SK-MEL-5 (cell line): ENCODE results near the gene TMEM141. TPM values are rescaled to one million over a fixed set of nuclear protein-coding genes. Genes with fewer than 3 reads are reported as not detected.
"Not testable (repeated sequence)": the region's sequence is repeated elsewhere in the genome, so short reads cannot be mapped to it uniquely, and the experiment has no call there.

ENCODE experiments used
- DNase-seq: peaks from one replicate; pipeline ENCODE4 v3.0.0-alpha.2; 2016; ENCODE audit warnings: low read depth, low spot score
- in situ Hi-C: cut with HindIII; loops from 2 replicates; pipeline ENCODE4 v1.10.0; 2016; ENCODE audit warnings: low sequenced_read_pairs, high pct_unique_total_duplicates, low pct_unique_long_range_greater_than_20kb
- total RNA-seq: library from RNA; depleted of rRNA; stranded (reverse); fragments of >200 nt; shearing (Covaris generic); gene quantifications from 2 replicates; pipeline ENCODE4 v1.2.3, GENCODE V29; 2014

TMEM141 gene
- total RNA-seq, 1 experiment from 2014 or later = 47.1 TPM

GRCh38 chr9:136799854-136800657 lies 8.9 kb downstream of the TMEM141 start:
- in situ Hi-C loops = loop anchor here (25.0 kb wide), 1 partner anchor 137 kb away; the partner anchor contains the start of genes C8G and FBXW5
- peak; percentile 75 for DNase-seq

GRCh38 chr9:136802321-136802720 lies 11.2 kb downstream of the TMEM141 start:
- in situ Hi-C loops = loop anchor here (25.0 kb wide), 1 partner anchor 135 kb away; the partner anchor contains the start of genes C8G and FBXW5
- DNase-seq = no peak

DNA sequence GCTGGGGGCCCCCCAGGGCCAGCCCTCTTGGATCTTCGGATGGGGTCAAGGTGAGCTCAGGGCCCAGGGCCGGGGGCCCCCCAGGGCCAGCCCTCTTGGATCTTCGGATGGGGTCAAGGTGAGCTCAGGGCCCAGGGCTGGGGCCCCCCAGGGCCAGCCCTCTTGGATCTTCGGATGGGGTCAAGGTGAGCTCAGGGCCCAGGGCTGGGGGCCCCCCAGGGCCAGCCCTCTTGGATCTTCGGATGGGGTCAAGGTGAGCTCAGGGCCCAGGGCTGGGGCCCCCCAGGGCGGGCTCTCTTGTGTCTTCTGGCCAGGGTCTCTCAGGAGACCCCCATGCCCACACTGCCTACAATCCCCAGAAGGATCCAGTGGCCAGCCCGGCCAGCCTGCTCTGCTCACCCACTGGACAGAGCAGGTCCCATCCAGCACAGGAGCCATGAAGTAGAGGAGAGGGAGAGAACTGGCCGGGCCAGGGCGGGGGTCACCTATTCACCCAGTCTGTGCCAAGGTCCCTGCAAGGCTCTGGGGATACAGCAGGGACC lies 11.9 kb downstream of the TMEM141 start:
- DNase-seq = not testable (repeated sequence)
- in situ Hi-C loops = loop anchor here (25.0 kb wide), 1 partner anchor 134 kb away; the partner anchor contains the start of genes C8G and FBXW5

DNA sequence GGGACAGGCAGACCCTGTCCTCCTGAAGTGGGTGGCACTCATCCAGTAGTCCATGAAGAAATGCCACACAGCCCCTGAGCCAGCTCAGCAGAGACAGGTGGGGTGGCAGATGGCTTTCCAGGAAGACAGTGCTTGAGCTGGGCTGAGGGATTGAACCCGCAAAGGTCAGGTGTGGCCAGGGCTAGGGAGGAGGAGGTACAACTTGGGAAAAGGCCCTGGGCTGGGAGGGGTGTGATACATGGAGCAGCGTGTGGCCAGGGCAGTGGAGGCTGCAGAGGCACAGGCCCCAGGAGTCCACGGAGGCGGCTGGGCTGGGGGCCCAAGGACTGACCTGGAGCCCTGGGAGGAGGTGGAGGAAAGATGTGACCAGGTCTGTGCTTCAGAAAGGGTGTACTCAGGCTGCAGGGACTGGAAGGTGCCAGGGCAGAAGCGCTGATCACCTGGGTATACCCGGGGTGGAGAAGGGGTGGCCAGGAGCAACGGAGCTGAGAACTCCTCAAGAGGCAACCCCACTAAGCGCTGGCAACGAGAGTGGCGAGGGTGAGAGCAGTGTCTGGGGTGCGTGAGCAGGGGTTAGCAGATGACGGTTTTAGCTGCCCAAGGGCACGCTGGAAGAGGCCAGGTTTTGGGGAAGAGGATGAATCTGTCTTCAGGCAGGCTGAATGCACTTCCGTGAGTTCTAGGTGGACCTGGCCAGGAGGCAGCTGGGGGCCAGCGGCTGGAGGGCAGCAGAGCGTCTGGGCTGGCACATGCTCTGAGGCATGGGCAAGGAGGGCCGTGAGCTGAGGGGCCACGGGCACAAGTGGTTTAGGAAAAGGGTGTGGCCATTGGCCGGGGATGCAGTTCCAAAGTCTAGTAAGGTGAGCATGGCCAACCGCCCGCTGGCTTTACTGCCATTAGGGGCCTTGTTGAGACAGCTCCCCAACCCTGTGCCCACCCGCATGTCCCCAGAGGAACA lies 12.7 kb downstream of the TMEM141 start:
- in situ Hi-C loops = loop anchor here (25.0 kb wide), 1 partner anchor 133 kb away; the partner anchor contains the start of genes C8G and FBXW5
- DNase-seq = no peak

GRCh38 chr9:136804509-136805206 lies 13.5 kb downstream of the TMEM141 start:
- in situ Hi-C loops = loop anchor here (25.0 kb wide), 1 partner anchor 133 kb away; the partner anchor contains the start of genes C8G and FBXW5
- DNase-seq = no peak

DNA sequence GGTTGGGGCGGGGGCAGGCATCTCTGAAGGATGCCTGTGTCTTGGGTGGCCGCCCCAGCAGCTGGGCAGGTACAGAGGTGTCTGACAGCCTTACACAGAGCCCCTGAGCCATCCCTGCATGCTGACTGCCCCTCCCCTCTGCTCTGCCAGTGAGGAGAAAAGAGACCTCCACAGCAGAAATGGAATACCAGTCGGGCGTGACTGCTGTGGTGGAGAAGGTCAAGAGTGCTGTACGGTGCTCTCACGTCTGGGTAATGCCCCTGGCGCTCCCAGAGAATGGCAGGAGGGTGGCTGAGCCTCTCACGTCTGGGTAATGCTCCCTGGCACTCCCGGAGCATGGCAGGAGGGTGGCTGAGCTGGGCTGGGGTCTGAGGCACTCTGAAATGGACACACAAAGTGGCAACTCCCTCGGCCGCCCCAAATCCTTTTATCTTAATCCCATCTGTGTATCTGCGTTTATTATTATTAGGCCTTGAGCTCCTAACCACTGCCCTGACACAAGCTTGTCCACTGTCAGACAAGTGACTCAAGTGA lies 14.1 kb downstream of the TMEM141 start:
- no peak for DNase-seq
- in situ Hi-C loops = loop anchor here (25.0 kb wide), 1 partner anchor 132 kb away; the partner anchor contains the start of genes C8G and FBXW5

GRCh38 chr9:136806067-136806466 lies 14.9 kb downstream of the TMEM141 start:
- no peak for DNase-seq
- in situ Hi-C loops = loop anchor here (25.0 kb wide), 1 partner anchor 131 kb away; the partner anchor contains the start of genes C8G and FBXW5

- DNase-seq = no peak
- in situ Hi-C loops = loop anchor here (25.0 kb wide), 1 partner anchor 131 kb away; the partner anchor contains the start of genes C8G and FBXW5
Measured at GRCh38 chr9:136806631-136807201, 15.6 kb downstream of the TMEM141 start.

- DNase-seq = peak; percentile 64
- in situ Hi-C loops = loop anchor here (25.0 kb wide), 1 partner anchor 130 kb away; the partner anchor contains the start of genes C8G and FBXW5
Measured at GRCh38 chr9:136807281-136808074, 16.3 kb downstream of the TMEM141 start, which contains the start of gene RABL6. Gene RABL6 (plus strand): TSS chr9:136807948. CDS start chr9:136808197, 249 bp downstream.

- in situ Hi-C loops = loop anchor here (25.0 kb wide), 1 partner anchor 129 kb away; the partner anchor contains the start of genes C8G and FBXW5
- DNase-seq = no peak
Measured at GRCh38 chr9:136808075-136808805, 17.1 kb downstream of the TMEM141 start.

GRCh38 chr9:136808806-136809158 lies 17.6 kb downstream of the TMEM141 start:
- in situ Hi-C loops = loop anchor here (25.0 kb wide), 1 partner anchor 129 kb away; the partner anchor contains the start of genes C8G and FBXW5
- DNase-seq = no peak

DNA sequence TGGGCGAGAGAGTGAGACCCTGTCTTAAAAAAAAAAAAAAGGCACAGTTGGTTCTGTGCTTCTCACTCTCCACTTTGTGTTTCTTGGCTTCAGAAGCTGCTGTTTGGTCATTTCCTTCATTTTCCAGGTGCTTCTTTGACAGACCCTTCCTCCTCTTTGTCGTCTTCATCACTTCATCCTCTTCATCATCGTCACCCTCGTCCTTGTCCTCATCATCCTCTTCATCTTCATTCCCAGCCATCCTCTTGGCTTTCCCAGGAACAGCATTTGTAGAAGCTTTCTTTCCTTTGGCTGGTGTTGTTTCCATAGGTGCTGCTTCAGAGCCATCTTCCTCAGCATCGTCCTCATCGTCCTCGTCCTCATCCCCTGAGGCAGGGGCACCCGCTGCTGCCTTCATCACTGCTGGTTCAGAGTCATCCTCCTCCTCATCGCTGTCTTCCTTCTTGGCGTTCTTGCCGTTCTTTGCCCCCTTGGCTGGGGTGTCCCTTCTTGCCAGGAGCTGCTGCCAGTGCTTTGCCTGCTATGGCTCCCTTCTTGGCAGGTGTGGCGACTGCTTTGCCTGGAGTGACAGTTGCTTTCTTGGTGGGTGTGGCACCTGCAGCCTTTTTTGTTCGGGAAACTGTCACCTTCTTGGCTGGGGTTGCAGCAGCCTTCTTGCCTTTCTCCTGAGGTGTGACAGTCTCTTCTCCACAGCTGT lies 23.7 kb downstream of the TMEM141 start:
- DNase-seq = no peak
- in situ Hi-C loops = loop anchor here (25.0 kb wide), 1 partner anchor 122 kb away; the partner anchor contains the start of genes C8G and FBXW5

- no peak for DNase-seq
- in situ Hi-C loops = loop anchor here (25.0 kb wide), 1 partner anchor 122 kb away; the partner anchor contains the start of genes C8G and FBXW5
Measured at GRCh38 chr9:136815422-136815782, 24.3 kb downstream of the TMEM141 start.
